ENCODE measurements around the gene EXOC6B.

- TF ChIP-seq CTCF (conservative IDR thresholded peaks at IDR 0.05) (no peak), EZH2 (IDR thresholded peaks at IDR 0.05; ENCODE audit: low read depth) (no peak)
Measured at GRCh38 chr2:72289283-72289682, 536.5 kb downstream of the EXOC6B start.
